Measurements from ENCODE around the gene RPS6KC1. TPM values are rescaled to one million over a fixed set of nuclear protein-coding genes. Genes with fewer than 3 reads are reported as not detected.

RPS6KC1 gene
- total and polyA plus RNA-seq, 3 donors from 2014 or later = 32.2 to 60.2 (median 55.5) TPM

GRCh38 chr1:213180833-213181232 lies 129.8 kb downstream of the RPS6KC1 start:
- no peak for DNase-seq
- no peak overlapping the region for H3K27ac ChIP-seq
- H3K36me3 ChIP-seq (ENCODE audit: low read depth, missing control alignments) = no peaks in the 10 kb centered on the region
- H3K27me3 ChIP-seq = no peaks in the 10 kb centered on the region
- TF ChIP-seq POLR2A (IDR thresholded peaks at IDR 0.05) = no peak
- TF ChIP-seq CTCF (IDR thresholded peaks at IDR 0.05) = no peak
- H3K4me3 ChIP-seq = no peak overlapping the region
- WGBS, 2 donors = 78 to 94% methylated on average over 1 of the region's 1 CpG
- no peaks in the 10 kb centered on the region for H3K4me1 ChIP-seq
- intact Hi-C loops (cut with DNase I; ENCODE audit: low total_unique reads) = no loop called here
- no peaks in the 10 kb centered on the region for H3K9me3 ChIP-seq

GRCh38 chr1:213183036-213183672 lies 132.1 kb downstream of the RPS6KC1 start:
- intact Hi-C loops (cut with DNase I; ENCODE audit: low total_unique reads) = no loop called here
- no peaks in the 10 kb centered on the region for H3K36me3 ChIP-seq (ENCODE audit: low read depth, missing control alignments)
- H3K27ac ChIP-seq = no peak overlapping the region
- H3K27me3 ChIP-seq = no peaks in the 10 kb centered on the region
- WGBS, 2 donors = 87 to 90% methylated on average over 3 of the region's 3 CpGs
- H3K4me1 ChIP-seq = no peaks in the 10 kb centered on the region
- H3K9me3 ChIP-seq = no peaks in the 10 kb centered on the region
- DNase-seq = no peak
- no peak overlapping the region for H3K4me3 ChIP-seq
- TF ChIP-seq POLR2A (IDR thresholded peaks at IDR 0.05) (no peak), CTCF (IDR thresholded peaks at IDR 0.05) (no peak)

GRCh38 chr1:213186168-213186567 lies 135.1 kb downstream of the RPS6KC1 start:
- no peak overlapping the region for H3K4me3 ChIP-seq
- TF ChIP-seq CTCF (IDR thresholded peaks at IDR 0.05) (no peak), POLR2A (IDR thresholded peaks at IDR 0.05) (no peak)
- no peak for DNase-seq
- no peaks in the 10 kb centered on the region for H3K9me3 ChIP-seq
- WGBS, 2 donors = 90 to 94% methylated on average over 2 of the region's 2 CpGs
- H3K27ac ChIP-seq = no peak overlapping the region
- no peaks in the 10 kb centered on the region for H3K36me3 ChIP-seq (ENCODE audit: low read depth, missing control alignments)
- no peaks in the 10 kb centered on the region for H3K27me3 ChIP-seq
- intact Hi-C loops (cut with DNase I; ENCODE audit: low total_unique reads) = no loop called here
- no peaks in the 10 kb centered on the region for H3K4me1 ChIP-seq

GRCh38 chr1:213192026-213192425 lies 141.0 kb downstream of the RPS6KC1 start:
- TF ChIP-seq POLR2A (IDR thresholded peaks at IDR 0.05) = no peak
- TF ChIP-seq CTCF (IDR thresholded peaks at IDR 0.05) = no peak
- DNase-seq = no peak
- no peaks in the 10 kb centered on the region for H3K9me3 ChIP-seq
- no peaks in the 10 kb centered on the region for H3K36me3 ChIP-seq (ENCODE audit: low read depth, missing control alignments)
- no peak overlapping the region for H3K4me3 ChIP-seq
- no peaks in the 10 kb centered on the region for H3K27me3 ChIP-seq
- 92 to 100% methylated on average over 1 of the region's 1 CpG for WGBS, 2 donors
- intact Hi-C loops (cut with DNase I; ENCODE audit: low total_unique reads) = no loop called here
- H3K27ac ChIP-seq = no peak overlapping the region
- no peaks in the 10 kb centered on the region for H3K4me1 ChIP-seq

GRCh38 chr1:213194383-213194782 lies 143.3 kb downstream of the RPS6KC1 start:
- no peaks in the 10 kb centered on the region for H3K27me3 ChIP-seq
- WGBS, 2 donors = 89 to 94% methylated on average over 5 of the region's 5 CpGs
- H3K27ac ChIP-seq = no peak overlapping the region
- no peaks in the 10 kb centered on the region for H3K4me1 ChIP-seq
- DNase-seq = no peak
- intact Hi-C loops (cut with DNase I; ENCODE audit: low total_unique reads) = no loop called here
- TF ChIP-seq CTCF (IDR thresholded peaks at IDR 0.05) (no peak), POLR2A (IDR thresholded peaks at IDR 0.05) (no peak)
- H3K9me3 ChIP-seq = no peaks in the 10 kb centered on the region
- H3K36me3 ChIP-seq (ENCODE audit: low read depth, missing control alignments) = no peaks in the 10 kb centered on the region
- H3K4me3 ChIP-seq = no peak overlapping the region
